Large intestine (tissue), 3 donors: ENCODE results near the gene SCLY. TPM values are rescaled to one million over a fixed set of nuclear protein-coding genes. Genes with fewer than 3 reads are reported as not detected.
A peak's percentile ranks its signal among the peaks of the same experiment; 100 is the strongest.
"Not testable (repeated sequence)": the region's sequence is repeated elsewhere in the genome, so short reads cannot be mapped to it uniquely, and the experiment has no call there.

Source experiments
- DNase-seq, 2 donors: peaks; one replicate each; pipeline versions ENCODE4 v3.0.0 to v3.0.0-alpha.2; 2013
- H3K27ac ChIP-seq: one replicate; pipeline ENCODE4 v1.5.1; 2013; ENCODE audit warnings: low read length
- H3K27me3 ChIP-seq: 2 replicates; pipeline ENCODE4 v1.6.1; 2013; ENCODE audit warnings: low read length; ENCODE audit not compliant: control insufficient read depth, insufficient read depth
- H3K36me3 ChIP-seq: 2 replicates; pipeline ENCODE4 v1.6.1; 2013; ENCODE audit warnings: low read length; ENCODE audit not compliant: control insufficient read depth, insufficient read depth
- H3K4me1 ChIP-seq: one replicate; pipeline ENCODE4 v1.6.1; 2013; ENCODE audit warnings: low read length; ENCODE audit not compliant: control insufficient read depth, insufficient read depth
- H3K4me3 ChIP-seq: one replicate; pipeline ENCODE4 v1.5.1; 2013; ENCODE audit warnings: low read length
- H3K9me3 ChIP-seq: one replicate; pipeline ENCODE4 v1.6.1; 2013; ENCODE audit warnings: mild to moderate bottlenecking, low read depth, low read length, moderate library complexity; ENCODE audit not compliant: control insufficient read depth
- WGBS: methylation state at CpG from one replicate; pipeline ENCODE4 v1.1.5; 2013; ENCODE audit warnings: low lambda C conversion rate; ENCODE audit not compliant: insufficient coverage; 5-methylcytosine and 5-hydroxymethylcytosine counted together
- polyA plus RNA-seq: library from polyadenylated mRNA; unstranded; fragments of 120-200 nt; gene quantifications from one replicate; pipeline ENCODE4 v1.2.1, GENCODE V29; 2013

The SCLY gene
- polyA plus RNA-seq, 1 donor = 21.5 TPM

GRCh38 chr2:238059505-238059904 is 1.3 kb upstream of the SCLY start:
- H3K4me3 ChIP-seq = no peak overlapping the region
- DNase-seq = no peak
- peaks cover 25% of the 10 kb centered on the region for H3K4me1 ChIP-seq
- no peaks in the 10 kb centered on the region for H3K27me3 ChIP-seq
- 100% methylated on average over 2 of the region's 3 CpGs for WGBS
- H3K9me3 ChIP-seq = no peaks in the 10 kb centered on the region
- no peak overlapping the region for H3K27ac ChIP-seq
- no peaks in the 10 kb centered on the region for H3K36me3 ChIP-seq

- Histone ChIP-seq H3K4me1 (peaks cover 31% of the 10 kb centered on the region), H3K27me3 (no peaks in the 10 kb centered on the region), H3K36me3 (no peaks in the 10 kb centered on the region), H3K9me3 (no peaks in the 10 kb centered on the region), H3K27ac (peak overlapping the region; percentile 79), H3K4me3 (peak overlapping the region; percentile 72)
- WGBS = 0% methylated on average over 3 of the region's 18 CpGs
- no peak for DNase-seq
Measured at GRCh38 chr2:238060096-238060541, 682 bp upstream of the SCLY start.

DNA sequence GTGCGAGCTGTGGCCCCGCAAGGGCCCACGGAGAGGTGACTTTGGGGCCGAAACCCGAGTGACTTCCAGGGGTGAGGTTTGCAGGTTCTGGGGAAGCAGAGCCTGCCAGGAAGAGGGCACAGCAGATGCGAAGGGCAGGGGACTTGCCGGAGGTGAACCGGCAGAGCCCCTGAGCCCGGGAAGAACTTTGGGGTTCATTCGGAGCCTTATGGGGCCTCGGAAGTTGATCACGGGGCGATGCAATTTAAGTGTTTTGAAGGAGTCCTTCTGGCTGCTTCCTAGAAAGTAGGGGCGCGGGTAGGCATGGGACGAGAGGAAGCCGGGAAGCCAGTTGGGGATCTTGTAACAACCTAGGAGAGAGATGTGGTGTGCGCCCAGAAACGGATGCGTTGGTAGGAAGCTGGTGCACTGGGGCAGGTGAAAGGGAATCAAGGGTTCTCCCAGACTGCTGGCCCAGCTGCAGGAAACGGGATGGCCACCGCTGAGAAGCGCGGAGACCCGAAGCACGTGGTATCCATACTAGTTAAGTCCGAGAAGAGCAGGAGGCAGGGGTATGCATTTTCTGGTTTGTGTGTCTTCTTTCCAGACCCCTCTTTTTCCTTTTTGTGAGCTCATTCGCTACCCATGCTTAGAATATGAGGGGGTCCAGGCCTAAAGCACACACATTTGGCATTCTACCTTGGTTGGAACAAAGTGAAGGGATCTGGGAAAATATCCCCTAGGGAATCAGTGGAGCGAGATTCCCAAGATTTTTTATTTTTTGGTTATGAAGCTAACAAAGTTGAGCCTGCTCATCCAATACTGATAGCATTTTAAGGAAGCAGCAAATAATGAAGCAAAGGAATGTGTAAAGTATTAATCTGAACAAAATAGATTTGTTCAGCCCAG is 758 bp downstream of the SCLY start:
- 83% methylated on average over 1 of the region's 29 CpGs for WGBS
- Histone ChIP-seq H3K4me1 (peaks cover 33% of the 10 kb centered on the region), H3K4me3 (peak overlapping the region; percentile 82), H3K36me3 (peaks cover 7% of the 10 kb centered on the region), H3K9me3 (no peaks in the 10 kb centered on the region), H3K27ac (peak overlapping the region; percentile 84), H3K27me3 (no peaks in the 10 kb centered on the region)
- DNase-seq = peak; percentile 19 to 66

GRCh38 chr2:238063414-238064189 is 2.8 kb downstream of the SCLY start:
- WGBS = 93% methylated on average over 2 of the region's 8 CpGs
- Histone ChIP-seq H3K4me3 (no peak overlapping the region), H3K4me1 (peaks cover 30% of the 10 kb centered on the region), H3K27ac (peak overlapping the region; percentile 76), H3K9me3 (no peaks in the 10 kb centered on the region), H3K27me3 (no peaks in the 10 kb centered on the region), H3K36me3 (peaks cover 23% of the 10 kb centered on the region)
- DNase-seq = peak in 1 of 2 donors; percentile 54

- Histone ChIP-seq H3K4me3 (no peak overlapping the region), H3K36me3 (peaks cover 28% of the 10 kb centered on the region), H3K4me1 (peaks cover 30% of the 10 kb centered on the region), H3K27ac (peak overlapping the region; percentile 76), H3K9me3 (no peaks in the 10 kb centered on the region), H3K27me3 (no peaks in the 10 kb centered on the region)
- DNase-seq = peak; percentile 51 to 89
- 60% methylated on average over 1 of the region's 7 CpGs for WGBS
Measured at GRCh38 chr2:238064376-238064775, 3.6 kb downstream of the SCLY start.

- peaks cover 36% of the 10 kb centered on the region for H3K36me3 ChIP-seq
- H3K4me3 ChIP-seq = no peak overlapping the region
- 65% methylated on average over 5 of the region's 18 CpGs for WGBS
- no peaks in the 10 kb centered on the region for H3K9me3 ChIP-seq
- no peaks in the 10 kb centered on the region for H3K27me3 ChIP-seq
- peak overlapping the region; percentile 76 for H3K27ac ChIP-seq
- peaks cover 30% of the 10 kb centered on the region for H3K4me1 ChIP-seq
- DNase-seq = peak in 1 of 2 donors; percentile 27
Measured at GRCh38 chr2:238065071-238065846, 4.5 kb downstream of the SCLY start.

- H3K27me3 ChIP-seq = no peaks in the 10 kb centered on the region
- no CpG with 5 or more reads among the region's 9 CpGs for WGBS
- no peak overlapping the region for H3K27ac ChIP-seq
- DNase-seq = no peak
- peaks cover 30% of the 10 kb centered on the region for H3K4me1 ChIP-seq
- no peaks in the 10 kb centered on the region for H3K9me3 ChIP-seq
- no peak overlapping the region for H3K4me3 ChIP-seq
- peaks cover 40% of the 10 kb centered on the region for H3K36me3 ChIP-seq
Measured at GRCh38 chr2:238066218-238066617, 5.4 kb downstream of the SCLY start.

GRCh38 chr2:238066718-238067117 is 5.9 kb downstream of the SCLY start:
- 82% methylated on average over 3 of the region's 7 CpGs for WGBS
- H3K27me3 ChIP-seq, H3K4me3 ChIP-seq, DNase-seq, H3K27ac ChIP-seq, H3K9me3 ChIP-seq: not testable (repeated sequence)
- H3K4me1 ChIP-seq = peaks cover 29% of the 10 kb centered on the region
- H3K36me3 ChIP-seq = peaks cover 44% of the 10 kb centered on the region

- no peak overlapping the region for H3K4me3 ChIP-seq
- H3K27ac ChIP-seq = no peak overlapping the region
- no CpG with 5 or more reads among the region's 7 CpGs for WGBS
- H3K4me1 ChIP-seq = peaks cover 23% of the 10 kb centered on the region
- peaks cover 49% of the 10 kb centered on the region for H3K36me3 ChIP-seq
- peaks cover 2% of the 10 kb centered on the region for H3K9me3 ChIP-seq
- DNase-seq = no peak
- H3K27me3 ChIP-seq = no peaks in the 10 kb centered on the region
Measured at GRCh38 chr2:238067939-238068338, 7.1 kb downstream of the SCLY start.
